Type B pancreatic cell (in vitro differentiated cells): Measurements from ENCODE around the gene CDC42BPG. TPM values are rescaled to one million over a fixed set of nuclear protein-coding genes. Genes with fewer than 3 reads are reported as not detected.

ENCODE experiments used
- DNase-seq: peaks from one replicate; pipeline ENCODE4 v3.0.0; 2021; ENCODE audit warnings: mixed read lengths; ENCODE audit not compliant: unreplicated experiment; ENCODE audit errors: extremely low spot score
- H3K27ac Mint-ChIP-seq: 2 replicates; pipeline ENCODE4 v1.8.0; 2021; ENCODE audit warnings: mild to moderate bottlenecking, mixed read lengths
- H3K27me3 Mint-ChIP-seq: 2 replicates; pipeline ENCODE4 v1.8.0; 2021; ENCODE audit warnings: mixed read lengths
- H3K36me3 Mint-ChIP-seq: 2 replicates; pipeline ENCODE4 v1.8.0; 2021; ENCODE audit warnings: mixed read lengths
- H3K4me1 Mint-ChIP-seq: one replicate; pipeline ENCODE4 v1.8.0; 2021; ENCODE audit warnings: mixed read lengths; ENCODE audit not compliant: unreplicated experiment
- H3K4me3 Mint-ChIP-seq: 2 replicates; pipeline ENCODE4 v1.8.0; 2021; ENCODE audit warnings: mild to moderate bottlenecking, mixed read lengths
- H3K9me3 Mint-ChIP-seq: 2 replicates; pipeline ENCODE4 v1.8.0; 2021; ENCODE audit warnings: mixed read lengths
- CTCF ChIP-seq: fragments of 200-600 bp; sonication (generic); conservative IDR thresholded peaks from 2 replicates; pipeline ENCODE4 v1.5.0; 2021; ENCODE audit warnings: antibody characterized with exemption, mild to moderate bottlenecking
- total RNA-seq: library from RNA; stranded (reverse); gene quantifications from 2 replicates; pipeline ENCODE4 v1.2.1, GENCODE V29; 2021; ENCODE audit warnings: low replicate concordance

CDC42BPG gene
- total RNA-seq, 1 donor from 2014 or later = 20.1 TPM

DNA sequence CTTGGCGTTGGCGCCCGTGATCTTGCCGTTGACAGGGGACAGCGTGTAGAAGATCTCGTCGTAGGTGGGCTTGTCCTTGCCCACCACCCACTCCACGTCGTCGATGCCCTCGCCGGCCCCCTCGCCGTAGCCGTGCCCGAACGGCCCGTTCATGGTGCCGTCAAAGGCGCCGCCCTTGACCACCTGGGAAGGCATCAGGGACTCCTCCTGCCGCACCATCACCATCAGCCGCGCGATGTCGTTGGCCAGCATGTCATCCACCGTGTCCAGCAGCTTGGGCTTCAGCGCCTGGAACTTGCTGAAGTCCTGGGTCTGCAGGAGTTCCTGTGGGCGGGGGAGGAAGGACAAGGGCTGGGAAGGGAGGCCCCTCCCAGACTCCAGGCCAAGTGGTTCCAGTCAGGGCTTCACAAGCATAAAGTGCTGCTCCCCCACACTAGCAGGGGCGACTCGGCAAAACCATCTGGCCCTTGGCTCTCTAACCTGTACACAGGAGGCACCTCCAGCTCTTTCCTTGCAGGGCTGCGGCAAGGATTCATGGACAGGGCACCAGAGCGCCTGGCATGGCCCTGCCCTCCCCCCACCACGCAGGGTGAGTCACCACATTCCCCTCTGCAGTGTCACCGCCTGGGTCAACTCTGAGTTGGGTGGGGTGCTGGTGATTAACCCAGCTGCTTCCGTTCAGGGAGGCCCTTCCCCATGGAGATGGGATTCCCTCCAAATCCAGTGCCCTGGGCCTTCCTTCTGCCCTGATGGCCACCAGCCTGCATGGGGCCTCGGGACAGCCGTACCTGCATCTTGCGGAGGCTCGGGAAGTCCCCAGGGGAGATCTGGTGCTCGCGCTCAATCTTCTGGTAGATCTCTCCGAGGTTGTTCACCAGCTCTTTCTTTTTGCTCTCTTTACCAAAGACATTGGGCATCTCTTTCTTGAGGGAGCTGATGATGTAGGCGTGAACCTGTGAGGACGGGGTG is 10.4 kb upstream of the CDC42BPG start:
- Mint-ChIP-seq H3K27me3 (no peaks in the 10 kb centered on the region), H3K27ac (peak overlapping the region; percentile 73)

GRCh38 chr11:64854157-64854533 is 9.7 kb upstream of the CDC42BPG start:
- peak overlapping the region; percentile 23 for H3K27ac Mint-ChIP-seq
- DNase-seq = no peak
- H3K27me3 Mint-ChIP-seq = no peaks in the 10 kb centered on the region

More for the DNA sequence above, 10.4 kb upstream of the CDC42BPG start:
- Mint-ChIP-seq H3K36me3 (no peaks in the 10 kb centered on the region), H3K4me1 (peaks cover 5% of the 10 kb centered on the region), H3K4me3 (no peak overlapping the region), H3K9me3 (no peaks in the 10 kb centered on the region)
- DNase-seq = no peak
- TF ChIP-seq CTCF = no peak

GRCh38 chr11:64853709-64854108 is 9.3 kb upstream of the CDC42BPG start:
- no peak for DNase-seq
- no peaks in the 10 kb centered on the region for H3K9me3 Mint-ChIP-seq
- no peak for TF ChIP-seq CTCF
- no peaks in the 10 kb centered on the region for H3K27me3 Mint-ChIP-seq
- H3K4me1 Mint-ChIP-seq = peaks cover 5% of the 10 kb centered on the region
- H3K27ac Mint-ChIP-seq = no peak overlapping the region
- no peaks in the 10 kb centered on the region for H3K36me3 Mint-ChIP-seq
- H3K4me3 Mint-ChIP-seq = no peak overlapping the region

More at GRCh38 chr11:64854157-64854533, 9.7 kb upstream of the CDC42BPG start:
- Mint-ChIP-seq H3K36me3 (no peaks in the 10 kb centered on the region), H3K4me3 (no peak overlapping the region), H3K9me3 (no peaks in the 10 kb centered on the region), H3K4me1 (peaks cover 5% of the 10 kb centered on the region)
- TF ChIP-seq CTCF = no peak

GRCh38 chr11:64852804-64853509 is 8.5 kb upstream of the CDC42BPG start:
- H3K4me1 Mint-ChIP-seq = peaks cover 5% of the 10 kb centered on the region
- no peaks in the 10 kb centered on the region for H3K9me3 Mint-ChIP-seq
- peak overlapping the region; percentile 69 for H3K27ac Mint-ChIP-seq
- no peaks in the 10 kb centered on the region for H3K36me3 Mint-ChIP-seq
- H3K4me3 Mint-ChIP-seq = no peak overlapping the region
- no peak for TF ChIP-seq CTCF
- no peak for DNase-seq
- H3K27me3 Mint-ChIP-seq = no peaks in the 10 kb centered on the region

DNA sequence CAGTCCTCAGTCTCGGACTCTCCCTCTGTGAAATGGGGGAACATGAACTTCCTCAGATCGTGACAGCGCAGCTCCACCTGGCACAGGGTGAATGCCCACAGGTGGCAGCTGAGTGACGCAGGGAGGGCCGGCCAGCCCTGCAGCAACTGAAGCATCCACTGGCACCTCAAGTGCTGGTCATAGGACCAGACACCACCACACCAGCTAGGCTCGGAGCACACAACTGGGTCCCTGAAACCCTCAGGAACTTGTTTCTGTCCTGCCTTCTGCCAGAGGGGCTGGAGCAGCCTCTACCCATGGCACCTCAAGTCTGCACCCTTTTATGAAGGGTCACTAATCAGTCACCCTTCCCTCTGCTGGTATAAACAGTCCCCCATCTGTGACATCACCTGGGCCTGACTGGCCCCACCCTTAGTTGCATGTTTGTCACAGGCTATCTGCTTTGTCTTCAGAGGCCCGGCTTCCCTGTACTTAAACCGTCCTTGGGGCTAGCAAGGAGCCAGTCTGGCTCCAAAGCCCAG is 7.4 kb upstream of the CDC42BPG start:
- no peak for TF ChIP-seq CTCF
- no peak for DNase-seq
- H3K36me3 Mint-ChIP-seq = no peaks in the 10 kb centered on the region
- H3K9me3 Mint-ChIP-seq = no peaks in the 10 kb centered on the region
- H3K27ac Mint-ChIP-seq = peak overlapping the region; percentile 69
- H3K4me3 Mint-ChIP-seq = peak overlapping the region; percentile 28
- H3K4me1 Mint-ChIP-seq = peaks cover 5% of the 10 kb centered on the region
- H3K27me3 Mint-ChIP-seq = no peaks in the 10 kb centered on the region
